Glomerular visceral epithelial cell (primary cell): ENCODE results near the gene FGF21.
"Not testable (repeated sequence)": the region's sequence is repeated elsewhere in the genome, so short reads cannot be mapped to it uniquely, and the experiment has no call there.

Experiments
- DNase-seq: peaks from one replicate; pipeline ENCODE4 v3.0.0-alpha.2; 2016; ENCODE audit errors: extremely low spot score

Gene FGF21

GRCh38 chr19:48751845-48752495 lies 3.4 kb upstream of the FGF21 start:
- no peak for DNase-seq

- peak; percentile 62 for DNase-seq
Measured at GRCh38 chr19:48752496-48753365, 2.6 kb upstream of the FGF21 start, which contains the start of gene FUT1. TSS of gene FUT1 (minus strand) at chr19:48752641. CDS start at chr19:48751281, 1,360 bp downstream.

- DNase-seq: no peak
Measured at GRCh38 chr19:48755787-48756186, 463 bp downstream of the FGF21 start.

GRCh38 chr19:48756212-48756611 lies 888 bp downstream of the FGF21 start:
- no peak for DNase-seq

GRCh38 chr19:48756686-48757085 lies 1.4 kb downstream of the FGF21 start:
- DNase-seq: no peak

- no peak for DNase-seq
Measured at GRCh38 chr19:48757089-48757675, 1.9 kb downstream of the FGF21 start.

- no peak for DNase-seq
Measured at GRCh38 chr19:48757741-48758144, 2.4 kb downstream of the FGF21 start.

- no peak for DNase-seq
Measured at GRCh38 chr19:48760504-48761205, 5.3 kb downstream of the FGF21 start.

- DNase-seq: not testable (repeated sequence)
Measured at GRCh38 chr19:48765816-48766215, 10.5 kb downstream of the FGF21 start.

GRCh38 chr19:48768171-48768753 lies 12.9 kb downstream of the FGF21 start:
- DNase-seq: not testable (repeated sequence)

GRCh38 chr19:48768994-48769713 lies 13.8 kb downstream of the FGF21 start:
- no peak for DNase-seq

- peak; percentile 56 for DNase-seq
Measured at GRCh38 chr19:48770266-48770665, 14.9 kb downstream of the FGF21 start.

GRCh38 chr19:48770734-48771472 lies 15.6 kb downstream of the FGF21 start:
- no peak for DNase-seq

- DNase-seq: no peak
Measured at GRCh38 chr19:48772503-48772953, 17.2 kb downstream of the FGF21 start.

- no peak for DNase-seq
Measured at GRCh38 chr19:48777139-48777538, 21.8 kb downstream of the FGF21 start.

- DNase-seq: no peak
Measured at GRCh38 chr19:48777720-48778119, 22.4 kb downstream of the FGF21 start.

- no peak for DNase-seq
Measured at GRCh38 chr19:48779636-48780035, 24.3 kb downstream of the FGF21 start.

- DNase-seq: peak; percentile 66
Measured at GRCh38 chr19:48780631-48781391, 25.5 kb downstream of the FGF21 start.

- no peak for DNase-seq
Measured at GRCh38 chr19:48784527-48784926, 29.2 kb downstream of the FGF21 start.
